K562 (cell line): Measurements from ENCODE around the gene ZNHIT1. TPM values are rescaled to one million over a fixed set of nuclear protein-coding genes. Genes with fewer than 3 reads are reported as not detected.

Experiments used
- ATAC-seq: fragments of 200-7000 bp; cut with Tn5 transposase; 3 replicates; pipeline ENCODE4 v1.9.1; 2020; ENCODE audit warnings: moderate library complexity
- BruUV-seq: library from RNA; stranded (reverse); fragments of 400-500 nt; replicated peaks from 2 replicates; lab custom pipeline; 2021; lab: Mats Ljungman, UMichigan
- CTCF ChIA-PET: fragments of 300-600 bp; formaldehyde crosslinking; extraction: SDS; loops from one replicate; lab custom pipeline; 2021; ENCODE audit warnings: low intra/inter-chr PET ratio; lab: Yijun Ruan, JAX
- POLR2A ChIA-PET: fragments of 300-600, 350-650 bp; sonication (Branson Sonifier 250); formaldehyde crosslinking; extraction: SDS; loops from one replicate; lab custom pipeline; 2021; ENCODE audit warnings: antibody characterized with exemption, inconsistent platforms; lab: Yijun Ruan, JAX
- DNase-seq, 4 experiments: peaks; one replicate each; pipeline versions ENCODE4 v3.0.0 to v3.0.0-alpha.2; 2011 to 2018; ENCODE audit warnings: low spot score in 3 of 4, mixed read lengths in 3 of 4; ENCODE audit errors: extremely low read depth in 1 of 4
- FAIRE-seq: peaks from 2 replicates; lab custom pipeline; 2011; peaks lifted over from hg19 to GRCh38; lab: Jason Lieb, UNC
- H2AFZ ChIP-seq: 2 replicates; pipeline ENCODE4 v1.6.0; 2011; ENCODE audit warnings: low read depth, low read length, control low read depth, inconsistent platforms
- H3K27ac ChIP-seq: fragments of 200-600 bp; 3 replicates; pipeline ENCODE4 v1.8.0; 2011; ENCODE audit warnings: low read depth, mild to moderate bottlenecking, control low read depth, inconsistent platforms, low read length, moderate library complexity, mixed read lengths; ENCODE audit errors: extremely low read depth
- H3K27me3 ChIP-seq, 2 experiments: fragments of 300-600 bp in 1 of 2; 2 replicates in 1 of 2; 3 replicates in 1 of 2; pipeline versions ENCODE4 v1.6.0 to v1.8.0; 2011; ENCODE audit warnings: inconsistent platforms in 2 of 2, low read length in 2 of 2, mild to moderate bottlenecking in 1 of 2, mixed read lengths in 1 of 2, moderate library complexity in 1 of 2; ENCODE audit not compliant: control insufficient read depth in 2 of 2, insufficient read depth in 2 of 2
- H3K36me3 ChIP-seq: fragments of 300-600 bp; 3 replicates; pipeline ENCODE4 v1.8.0; 2011; ENCODE audit warnings: mild to moderate bottlenecking, low read length, inconsistent platforms; ENCODE audit not compliant: control insufficient read depth, insufficient read depth
- H3K4me1 ChIP-seq, 2 experiments: fragments of 200-600 bp in 1 of 2; replicated peaks in 1 of 2; 2 replicates in 1 of 2; 3 replicates in 1 of 2; pipeline versions ENCODE4 v1.5.1 to v1.8.0; 2011; ENCODE audit warnings: inconsistent platforms in 2 of 2, low read length in 2 of 2, mild to moderate bottlenecking in 1 of 2, mixed read lengths in 1 of 2, moderate library complexity in 1 of 2; ENCODE audit not compliant: control insufficient read depth in 2 of 2, insufficient read depth in 2 of 2
- H3K4me2 ChIP-seq: 2 replicates; pipeline ENCODE4 v1.6.1; 2011; ENCODE audit warnings: low read length, control low read depth, inconsistent platforms, mixed read lengths; ENCODE audit not compliant: insufficient read depth
- H3K4me3 ChIP-seq: fragments of 200-600 bp; sonication (generic), shearing (Covaris generic); 2 replicates; pipeline ENCODE4 v1.5.1; 2016; ENCODE audit warnings: control low read depth, inconsistent platforms
- H3K79me2 ChIP-seq: fragments of 200-600 bp; 3 replicates; pipeline ENCODE4 v1.8.0; 2011; ENCODE audit warnings: low read length, inconsistent platforms; ENCODE audit not compliant: control insufficient read depth, insufficient read depth
- H3K9ac ChIP-seq, 2 experiments: 2 replicates each; pipeline versions ENCODE4 v1.6.0 to v1.6.1; 2011; ENCODE audit warnings: low read depth in 2 of 2, low read length in 2 of 2, control low read depth in 1 of 2, inconsistent platforms in 1 of 2, mild to moderate bottlenecking in 1 of 2, mixed read lengths in 1 of 2; ENCODE audit not compliant: insufficient read depth in 1 of 2
- H3K9me1 ChIP-seq: one replicate; pipeline ENCODE4 v1.6.0; 2011; ENCODE audit warnings: inconsistent platforms, mild to moderate bottlenecking, low read length, moderate library complexity; ENCODE audit not compliant: control insufficient read depth, insufficient read depth
- H3K9me3 ChIP-seq: replicated peaks from 2 replicates; pipeline ENCODE4 v1.5.1; 2011; ENCODE audit warnings: low read depth, low read length, inconsistent platforms; ENCODE audit not compliant: control insufficient read depth, insufficient read depth
- H4K20me1 ChIP-seq: replicated peaks from 2 replicates; pipeline ENCODE4 v1.6.1; 2011; ENCODE audit warnings: low read length, inconsistent platforms, mixed read lengths; ENCODE audit not compliant: control insufficient read depth, insufficient read depth
- MCM2 ChIP-seq: fragments of 450-650 bp; IDR thresholded peaks from 2 replicates; pipeline ENCODE4 v1.6.1; 2017; ENCODE audit warnings: low read depth, mild to moderate bottlenecking
- MCM3 ChIP-seq: fragments of 450-650 bp; IDR thresholded peaks from 2 replicates; pipeline ENCODE4 v1.6.1; 2016
- MCM7 ChIP-seq, 2 experiments: fragments of 450-650 bp; IDR thresholded peaks; 2 replicates each; pipeline ENCODE4 v1.6.1; 2016 to 2018
- U2AF1 ChIP-seq: fragments of 200-400 bp; formaldehyde crosslinking; optimal IDR thresholded peaks from 2 replicates; pipeline ENCODE3; 2017; ENCODE audit warnings: mild to moderate bottlenecking, low read depth, low read length, moderate library complexity
- VEZF1 ChIP-seq: fragments of 200-800 bp; sonication (Bioruptor generic); IDR thresholded peaks from 2 replicates; pipeline ENCODE4 v1.6.1; 2017; ENCODE audit warnings: missing genetic modification characterization, missing compliant biosample characterization
- ZNF133 ChIP-seq: fragments of 250-450 bp; sonication (Bioruptor Pico); IDR thresholded peaks from 2 replicates; pipeline ENCODE4 v1.4.0; 2020; ENCODE audit warnings: mild to moderate bottlenecking
- ZNF408 ChIP-seq: fragments of 250-450 bp; sonication (Bioruptor Pico); IDR thresholded peaks from 2 replicates; pipeline ENCODE4 v1.4.0; 2020; ENCODE audit warnings: low read depth, mild to moderate bottlenecking, moderate library complexity
- WGBS: fragments of 100-300 bp; shearing (Covaris generic); methylation state at CpG from one replicate; pipeline ENCODE4 v1.1.6; 2016; ENCODE audit warnings: low coverage, mixed read lengths; ENCODE audit not compliant: insufficient coverage; ENCODE audit errors: missing lambda C conversion rate; 5-methylcytosine and 5-hydroxymethylcytosine counted together
- in situ Hi-C: fragments of 300-500 bp; cut with MboI; formaldehyde crosslinking; loops from 4 replicates; pipeline ENCODE4 v1.15.0; 2018; ENCODE audit warnings: inconsistent platforms, mixed read lengths
- intact Hi-C: fragments of 100-400 bp; cut with micrococcal nuclease; formaldehyde crosslinking; loops from 2 replicates; pipeline ENCODE4 v1.14.2; 2022
- polyA plus RNA-seq, 8 experiments: library from polyadenylated mRNA; depleted of rRNA in 4 of 8; stranded (reverse) in 5 of 8; unstranded in 3 of 8; fragments of >200 nt; fragmentation: Nextera tagmentation in 2 of 8; fragmentation: Illumina TruSeq in 1 of 8; extraction: Ambion mirVana in 2 of 8; extraction: Trizol in 1 of 8; gene quantifications; 2 replicates each; pipeline versions ENCODE4 v1.2.1 to v1.2.3, GENCODE V29; 2011 to 2014; ENCODE audit warnings: inconsistent platforms in 1 of 8, missing spikeins in 1 of 8
- total RNA-seq, 7 experiments: library from RNA; depleted of rRNA in 6 of 7; stranded (reverse); fragments of >200 nt in 6 of 7; fragmentation: Illumina TruSeq in 2 of 7; extraction: Trizol in 2 of 7; gene quantifications; 2 replicates each; pipeline versions ENCODE4 v1.2.1 to v1.2.3, GENCODE V29; 2011 to 2021; ENCODE audit warnings: low replicate concordance in 1 of 7
- TF ChIP-seq, protein P1 (sequence below): IDR thresholded peaks from 2 replicates; pipeline ENCODE4 v1.6.1; 2014; ENCODE audit warnings: antibody characterized with exemption

The ZNHIT1 gene
- total and polyA plus RNA-seq, 9 of the 15 experiments (the other 6 are each of a cell fraction or from before 2014, with no cell fraction given) = 6.4 to 162 (median 70.1) TPM

DNA sequence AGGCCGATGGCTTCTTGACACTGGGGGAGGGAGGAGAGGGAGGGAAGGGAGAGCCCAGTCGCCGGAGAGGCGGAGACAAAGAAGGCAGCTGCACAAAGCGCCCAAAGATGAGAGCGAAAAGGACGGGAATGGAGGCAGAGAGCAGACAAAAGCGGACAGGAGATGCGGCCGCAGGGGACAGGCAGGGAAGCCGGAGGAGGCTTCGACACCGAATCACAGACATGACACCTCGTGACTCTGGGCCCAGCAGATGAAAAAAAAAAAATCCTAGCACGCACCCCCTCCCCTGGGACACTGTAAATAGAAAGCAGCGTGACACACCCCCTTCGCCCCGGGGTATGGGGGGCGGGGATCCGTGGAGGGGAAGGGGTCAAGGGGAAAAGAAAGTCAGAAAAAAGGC lies 38.8 kb upstream of the ZNHIT1 start:
- Histone ChIP-seq H3K9ac (peak overlapping the region in 1 of 2 experiments; percentile 69; a peak in 2 of 4 replicates), H3K27ac (no peak overlapping the region), H4K20me1 (no peaks in the 10 kb centered on the region), H3K9me1 (no peaks in the 10 kb centered on the region), H3K36me3 (no peaks in the 10 kb centered on the region), H3K4me3 (no peak overlapping the region), H3K4me2 (no peak overlapping the region), H3K79me2 (no peaks in the 10 kb centered on the region), H3K4me1 (peaks cover 3 to 21% of the 10 kb centered on the region in 2 experiments; a peak in 3 of 5 replicates), H3K9me3 (no peaks in the 10 kb centered on the region)
- FAIRE-seq (no peak), DNase-seq (peak in 2 of 4 experiments; percentile 29 to 34), ATAC-seq (no peak)
- CTCF ChIA-PET = no interaction called here
- POLR2A ChIA-PET = interaction anchor here (0.5 kb wide), 1 partner anchor 93 kb away, joined by 3 read pairs; no protein-coding TSS in a partner anchor
- intact Hi-C loops = no loop called here
- 2% methylated on average over 20 of the region's 20 CpGs for WGBS
- in situ Hi-C loops = no loop called here
- 0 out of 2 replicates have a peak, but pooled peaks have one; percentile 4 for TF ChIP-seq VEZF1 (CRISPR knock-in tag)
- TF ChIP-seq ZNF408 = no peak
- TF ChIP-seq, protein P1, sequence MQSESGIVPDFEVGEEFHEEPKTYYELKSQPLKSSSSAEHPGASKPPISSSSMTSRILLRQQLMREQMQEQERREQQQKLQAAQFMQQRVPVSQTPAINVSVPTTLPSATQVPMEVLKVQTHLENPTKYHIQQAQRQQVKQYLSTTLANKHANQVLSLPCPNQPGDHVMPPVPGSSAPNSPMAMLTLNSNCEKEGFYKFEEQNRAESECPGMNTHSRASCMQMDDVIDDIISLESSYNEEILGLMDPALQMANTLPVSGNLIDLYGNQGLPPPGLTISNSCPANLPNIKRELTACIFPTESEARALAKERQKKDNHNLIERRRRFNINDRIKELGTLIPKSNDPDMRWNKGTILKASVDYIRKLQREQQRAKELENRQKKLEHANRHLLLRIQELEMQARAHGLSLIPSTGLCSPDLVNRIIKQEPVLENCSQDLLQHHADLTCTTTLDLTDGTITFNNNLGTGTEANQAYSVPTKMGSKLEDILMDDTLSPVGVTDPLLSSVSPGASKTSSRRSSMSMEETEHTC = no peak
- no peak for TF ChIP-seq ZNF133 (CRISPR knock-in tag)
- no peak for TF ChIP-seq U2AF1
- 0 out of 2 replicates have a peak, but pooled peaks have one; percentile 60 for TF ChIP-seq MCM3
- 0 out of 4 replicates have a peak, but pooled peaks of 1 of the 2 experiments have one; percentile 53 for TF ChIP-seq MCM7 (IDR thresholded peaks at IDR 0.05)
- no peak for TF ChIP-seq MCM2
- TF ChIP-seq, all 486 proteins: peak for 3
- no peak overlapping the region for H2AFZ ChIP-seq
- peaks cover 22 to 24% of the 10 kb centered on the region in 2 experiments; a peak in 4 of 5 replicates for H3K27me3 ChIP-seq
- no TSS peak for BruUV-seq
